ENCODE results near the gene YBX2.

Gene YBX2

DNA sequence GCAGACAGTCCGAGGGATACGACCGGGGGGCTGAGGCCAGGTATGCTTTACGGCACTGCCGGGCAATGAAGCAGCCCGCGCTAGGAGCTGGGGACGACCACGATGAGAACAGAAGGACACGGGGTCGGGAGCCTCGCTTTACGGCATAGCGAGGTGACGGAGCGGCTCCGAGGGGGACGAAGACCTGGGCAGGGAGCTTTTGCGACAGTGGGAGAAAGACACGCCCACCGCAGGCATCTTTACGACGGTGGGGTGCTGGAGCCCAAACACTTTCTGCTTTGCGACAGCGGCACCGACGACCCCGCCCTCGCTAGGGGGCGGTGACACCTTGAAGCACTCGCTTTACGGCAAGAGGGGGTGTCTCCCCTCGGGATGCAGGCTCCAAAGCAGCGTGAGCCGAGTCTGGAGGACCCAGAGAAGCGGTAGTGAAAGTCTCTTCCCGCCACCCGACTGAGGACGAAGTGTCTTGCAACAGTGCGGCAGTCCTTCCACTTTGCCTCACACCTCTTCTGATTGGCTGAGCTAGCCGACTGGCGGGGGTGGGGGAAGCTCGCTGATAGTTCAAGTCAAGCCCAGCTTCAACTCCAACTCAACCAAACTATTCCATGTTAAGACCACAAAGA, 35.0 kb upstream of the YBX2 start:
- H3K23ac ChIP-seq (ENCODE audit: low read length in 2 of 2) = no peak overlapping the region
- peaks cover 19% of the 10 kb centered on the region for H3K4me1 ChIP-seq (ENCODE audit: control insufficient read depth, insufficient read depth, low read depth, low read length)
- peak overlapping the region; percentile 76 to 100 for H3K4me3 ChIP-seq (ENCODE audit: insufficient read depth in 1 of 2, low read depth in 1 of 2, low read length in 2 of 2)
- peaks cover under 1 to 1% of the 10 kb centered on the region in 2 experiments for H3K27me3 ChIP-seq (ENCODE audit: control insufficient read depth in 1 of 2, insufficient read depth in 1 of 2, low read length in 2 of 2)
- DNase-seq = peak; percentile 99
- H4K91ac ChIP-seq (ENCODE audit: low read length) = peak overlapping the region; percentile 91
- H3K9me3 ChIP-seq (ENCODE audit: control insufficient read depth, low read length) = no peaks in the 10 kb centered on the region
- peak overlapping the region in 1 of 2 experiments; percentile 75 for H2BK12ac ChIP-seq (ENCODE audit: low read length in 2 of 2)
- peak overlapping the region; percentile 64 to 91 for H3K18ac ChIP-seq (ENCODE audit: low read depth in 1 of 2, low read length in 2 of 2)
- H2BK15ac ChIP-seq (ENCODE audit: low read depth, poor library complexity, severe bottlenecking) = peak overlapping the region; percentile 50
- H2AK5ac ChIP-seq (ENCODE audit: low read length, severe bottlenecking) = no peak overlapping the region
- no peak overlapping the region for H2BK120ac ChIP-seq (ENCODE audit: low read depth, low read length)
- H4K8ac ChIP-seq (ENCODE audit: low read length) = peak overlapping the region; percentile 64
- peak overlapping the region; percentile 97 for H3K4me2 ChIP-seq (ENCODE audit: low read length, poor library complexity, severe bottlenecking)
- peak overlapping the region; percentile 79 for H2AFZ ChIP-seq (ENCODE audit: low read depth, low read length)
- H3K36me3 ChIP-seq (ENCODE audit: control insufficient read depth in 1 of 2, insufficient read depth in 2 of 2, low read depth in 1 of 2, low read length in 2 of 2) = peaks cover 22 to 26% of the 10 kb centered on the region in 2 experiments
- peaks cover 28% of the 10 kb centered on the region for H3K79me1 ChIP-seq (replicated peaks; ENCODE audit: low read length, poor library complexity, severe bottlenecking)
- no peak overlapping the region for H3K14ac ChIP-seq (ENCODE audit: low read length in 2 of 2)
- H3K9ac ChIP-seq (ENCODE audit: low read length) = peak overlapping the region; percentile 93
- under 1% methylated on average over 43 of the region's 43 CpGs for WGBS
- H2BK5ac ChIP-seq (ENCODE audit: low read depth, low read length, poor library complexity, severe bottlenecking) = peak overlapping the region; percentile 48
- H3K4ac ChIP-seq (ENCODE audit: low read depth in 1 of 2, low read length in 2 of 2) = peak overlapping the region in 1 of 2 experiments; percentile 81
- H3K27ac ChIP-seq (ENCODE audit: low read length, poor library complexity, severe bottlenecking) = peak overlapping the region; percentile 88

DNA sequence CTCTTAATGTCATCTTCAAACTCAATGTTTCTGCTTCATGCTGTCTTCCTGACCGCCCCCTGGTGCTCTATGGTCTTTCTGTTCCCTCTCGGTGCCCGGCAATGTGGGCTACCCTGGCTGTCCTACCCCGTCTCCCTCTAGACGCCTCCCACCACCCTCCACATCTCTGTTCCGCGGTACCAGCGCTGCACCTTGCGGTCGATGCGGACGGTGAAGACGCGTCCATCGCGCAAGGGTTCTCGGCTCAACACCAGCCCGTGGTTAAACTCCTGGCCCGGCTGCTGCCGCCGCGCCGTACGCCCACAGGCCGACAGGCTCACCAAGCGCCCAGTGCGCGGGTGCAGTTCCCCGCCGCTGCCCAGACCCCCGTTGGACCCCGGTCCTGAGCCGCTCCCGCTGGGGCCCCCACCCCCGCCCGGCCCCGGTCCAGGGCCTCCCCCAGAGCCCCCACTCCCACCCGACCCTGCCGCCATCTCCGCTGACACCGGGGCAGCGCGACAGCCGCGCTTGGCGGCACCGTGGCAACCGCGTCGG, 34.5 kb upstream of the YBX2 start, which contains the start of gene NEURL4:
Gene NEURL4 (minus strand): TSS at position 496 of the 534 bp plus-strand sequence. CDS start 23 bp downstream, at position 473.
- H3K14ac ChIP-seq (ENCODE audit: low read length in 2 of 2) = peak within 1 kb of the TSS in 1 of 2 experiments; percentile 46
- H3K4ac ChIP-seq (ENCODE audit: low read depth in 1 of 2, low read length in 2 of 2) = peak within 1 kb of the TSS in 1 of 2 experiments; percentile 81
- DNase-seq = peak; percentile 59

DNA sequence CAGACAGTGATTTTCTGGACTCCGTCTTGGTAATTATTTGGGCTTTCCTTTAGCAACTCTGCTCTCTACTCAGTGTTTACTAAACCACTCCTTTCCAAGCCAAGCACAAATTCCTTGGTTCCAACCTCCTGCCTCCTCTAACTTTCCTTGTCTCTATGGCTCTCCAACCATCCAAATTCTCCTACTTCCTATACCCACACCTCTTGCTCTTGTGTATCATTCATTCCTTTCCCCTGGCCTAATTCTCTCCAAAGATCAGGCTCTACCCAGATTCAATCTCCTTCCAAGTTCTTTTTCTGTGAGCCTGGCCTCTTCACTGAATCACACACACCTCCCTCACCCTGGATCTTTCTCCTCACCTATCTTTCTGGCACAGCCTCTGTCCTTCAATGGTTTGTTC, 33.6 kb upstream of the YBX2 start:
- Histone ChIP-seq H4K8ac (ENCODE audit: low read length) (no peak overlapping the region), H2BK12ac (ENCODE audit: low read length in 2 of 2) (no peak overlapping the region), H3K27ac (ENCODE audit: low read length, poor library complexity, severe bottlenecking) (no peak overlapping the region), H3K27me3 (ENCODE audit: control insufficient read depth in 1 of 2, insufficient read depth in 1 of 2, low read length in 2 of 2) (no peaks in the 10 kb centered on the region), H3K9ac (ENCODE audit: low read length) (peak overlapping the region; percentile 93), H3K4me2 (ENCODE audit: low read length, poor library complexity, severe bottlenecking) (peak overlapping the region; percentile 17), H3K79me1 (replicated peaks; ENCODE audit: low read length, poor library complexity, severe bottlenecking) (peaks cover 37% of the 10 kb centered on the region), H3K4me1 (ENCODE audit: control insufficient read depth, insufficient read depth, low read depth, low read length) (peaks cover 19% of the 10 kb centered on the region), H3K9me3 (ENCODE audit: control insufficient read depth, low read length) (no peaks in the 10 kb centered on the region), H3K4me3 (ENCODE audit: insufficient read depth in 1 of 2, low read depth in 1 of 2, low read length in 2 of 2) (peak overlapping the region in 1 of 2 experiments; percentile 100), H3K36me3 (ENCODE audit: control insufficient read depth in 1 of 2, insufficient read depth in 2 of 2, low read depth in 1 of 2, low read length in 2 of 2) (peaks cover 35 to 41% of the 10 kb centered on the region in 2 experiments), H2AK5ac (ENCODE audit: low read length, severe bottlenecking) (no peak overlapping the region), H2AFZ (ENCODE audit: low read depth, low read length) (no peak overlapping the region), H2BK120ac (ENCODE audit: low read depth, low read length) (no peak overlapping the region), H2BK15ac (ENCODE audit: low read depth, poor library complexity, severe bottlenecking) (no peak overlapping the region), H4K91ac (ENCODE audit: low read length) (no peak overlapping the region), H3K18ac (ENCODE audit: low read depth in 1 of 2, low read length in 2 of 2) (no peak overlapping the region), H3K14ac (ENCODE audit: low read length in 2 of 2) (no peak overlapping the region), H2BK5ac (ENCODE audit: low read depth, low read length, poor library complexity, severe bottlenecking) (no peak overlapping the region), H3K23ac (ENCODE audit: low read length in 2 of 2) (no peak overlapping the region), H3K4ac (ENCODE audit: low read depth in 1 of 2, low read length in 2 of 2) (no peak overlapping the region)
- no peak for DNase-seq
- WGBS = 100% methylated on average over 1 of the region's 1 CpG

More for the DNA sequence above, 34.5 kb upstream of the YBX2 start, which contains the start of gene NEURL4:
- Histone ChIP-seq H2BK15ac (ENCODE audit: low read depth, poor library complexity, severe bottlenecking) (peak within 1 kb of the TSS; percentile 50), H3K36me3 (ENCODE audit: control insufficient read depth in 1 of 2, insufficient read depth in 2 of 2, low read depth in 1 of 2, low read length in 2 of 2) (peaks cover 28 to 32% of the 10 kb centered on the region in 2 experiments), H2AK5ac (ENCODE audit: low read length, severe bottlenecking) (no peak within 1 kb of the TSS), H4K8ac (ENCODE audit: low read length) (peak within 1 kb of the TSS; percentile 90), H3K9me3 (ENCODE audit: control insufficient read depth, low read length) (no peaks in the 10 kb centered on the region), H3K4me3 (ENCODE audit: insufficient read depth in 1 of 2, low read depth in 1 of 2, low read length in 2 of 2) (peak within 1 kb of the TSS; percentile 76 to 100), H2BK120ac (ENCODE audit: low read depth, low read length) (no peak within 1 kb of the TSS), H3K27me3 (ENCODE audit: control insufficient read depth in 1 of 2, insufficient read depth in 1 of 2, low read length in 2 of 2) (no peaks in the 10 kb centered on the region), H2BK5ac (ENCODE audit: low read depth, low read length, poor library complexity, severe bottlenecking) (peak within 1 kb of the TSS; percentile 48), H2AFZ (ENCODE audit: low read depth, low read length) (peak within 1 kb of the TSS; percentile 79), H3K4me2 (ENCODE audit: low read length, poor library complexity, severe bottlenecking) (peak within 1 kb of the TSS; percentile 97), H3K23ac (ENCODE audit: low read length in 2 of 2) (no peak within 1 kb of the TSS), H3K79me1 (replicated peaks; ENCODE audit: low read length, poor library complexity, severe bottlenecking) (peaks cover 29% of the 10 kb centered on the region), H3K27ac (ENCODE audit: low read length, poor library complexity, severe bottlenecking) (peak within 1 kb of the TSS; percentile 88), H2BK12ac (ENCODE audit: low read length in 2 of 2) (peak within 1 kb of the TSS in 1 of 2 experiments; percentile 75), H4K91ac (ENCODE audit: low read length) (peak within 1 kb of the TSS; percentile 91), H3K4me1 (ENCODE audit: control insufficient read depth, insufficient read depth, low read depth, low read length) (peaks cover 19% of the 10 kb centered on the region), H3K18ac (ENCODE audit: low read depth in 1 of 2, low read length in 2 of 2) (peak within 1 kb of the TSS; percentile 64 to 91), H3K9ac (ENCODE audit: low read length) (peak within 1 kb of the TSS; percentile 93)
- under 1% methylated on average over 34 of the region's 50 CpGs for WGBS

DNA sequence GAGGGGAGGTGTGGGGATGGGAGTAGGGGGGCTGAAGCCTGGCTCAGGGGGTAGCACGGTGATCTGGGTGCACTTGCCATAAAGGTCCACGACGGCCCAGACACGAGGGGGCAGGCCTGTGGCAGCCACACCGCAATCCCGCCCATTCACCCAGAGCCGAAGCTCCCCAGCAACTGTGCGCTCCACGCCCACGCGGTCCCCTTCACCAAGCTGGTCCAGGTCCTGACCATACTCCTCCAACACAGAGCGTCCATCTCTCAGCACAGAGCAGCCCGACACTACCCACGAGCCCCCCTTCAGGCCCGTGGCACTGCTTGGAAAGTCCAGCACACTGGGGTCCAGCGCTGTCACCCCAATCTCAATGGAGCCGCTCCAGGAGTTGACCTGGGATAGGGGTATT, 33.1 kb upstream of the YBX2 start:
- H3K4me3 ChIP-seq (ENCODE audit: insufficient read depth in 1 of 2, low read depth in 1 of 2, low read length in 2 of 2) = peak overlapping the region in 1 of 2 experiments; percentile 100
- peak overlapping the region; percentile 16 for H4K91ac ChIP-seq (ENCODE audit: low read length)
- H3K36me3 ChIP-seq (ENCODE audit: control insufficient read depth in 1 of 2, insufficient read depth in 2 of 2, low read depth in 1 of 2, low read length in 2 of 2) = peaks cover 40 to 46% of the 10 kb centered on the region in 2 experiments
- H3K27me3 ChIP-seq (ENCODE audit: control insufficient read depth in 1 of 2, insufficient read depth in 1 of 2, low read length in 2 of 2) = no peaks in the 10 kb centered on the region
- no peak overlapping the region for H2AFZ ChIP-seq (ENCODE audit: low read depth, low read length)
- no peak overlapping the region for H4K8ac ChIP-seq (ENCODE audit: low read length)
- no peak overlapping the region for H2BK15ac ChIP-seq (ENCODE audit: low read depth, poor library complexity, severe bottlenecking)
- H3K23ac ChIP-seq (ENCODE audit: low read length in 2 of 2) = no peak overlapping the region
- WGBS = 95% methylated on average over 17 of the region's 17 CpGs
- no peak overlapping the region for H2BK120ac ChIP-seq (ENCODE audit: low read depth, low read length)
- no peak overlapping the region for H3K27ac ChIP-seq (ENCODE audit: low read length, poor library complexity, severe bottlenecking)
- H3K4ac ChIP-seq (ENCODE audit: low read depth in 1 of 2, low read length in 2 of 2) = no peak overlapping the region
- H3K79me1 ChIP-seq (replicated peaks; ENCODE audit: low read length, poor library complexity, severe bottlenecking) = peaks cover 42% of the 10 kb centered on the region
- DNase-seq = no peak
- no peak overlapping the region for H2BK12ac ChIP-seq (ENCODE audit: low read length in 2 of 2)
- H3K9ac ChIP-seq (ENCODE audit: low read length) = peak overlapping the region; percentile 93
- no peak overlapping the region for H3K14ac ChIP-seq (ENCODE audit: low read length in 2 of 2)
- H2BK5ac ChIP-seq (ENCODE audit: low read depth, low read length, poor library complexity, severe bottlenecking) = no peak overlapping the region
- H3K4me2 ChIP-seq (ENCODE audit: low read length, poor library complexity, severe bottlenecking) = peak overlapping the region; percentile 17
- peaks cover 19% of the 10 kb centered on the region for H3K4me1 ChIP-seq (ENCODE audit: control insufficient read depth, insufficient read depth, low read depth, low read length)
- no peak overlapping the region for H2AK5ac ChIP-seq (ENCODE audit: low read length, severe bottlenecking)
- H3K9me3 ChIP-seq (ENCODE audit: control insufficient read depth, low read length) = no peaks in the 10 kb centered on the region
- H3K18ac ChIP-seq (ENCODE audit: low read depth in 1 of 2, low read length in 2 of 2) = no peak overlapping the region

Data from mesenchymal stem cell (in vitro differentiated cells and primary cell).